Hematopoietic multipotent progenitor cell treated with erythropoietin and hydrocortisone succinate and interleukin-3 and kit ligand, for 17 days (in vitro differentiated cells): ENCODE data around the gene PPARG.
"Not testable (repeated sequence)": the region's sequence is repeated elsewhere in the genome, so short reads cannot be mapped to it uniquely, and the experiment has no call there.

Source experiments
- DNase-seq: peaks from one replicate; pipeline ENCODE4 v3.0.0-alpha.2; 2015; ENCODE audit warnings: low spot score

Gene PPARG

DNA sequence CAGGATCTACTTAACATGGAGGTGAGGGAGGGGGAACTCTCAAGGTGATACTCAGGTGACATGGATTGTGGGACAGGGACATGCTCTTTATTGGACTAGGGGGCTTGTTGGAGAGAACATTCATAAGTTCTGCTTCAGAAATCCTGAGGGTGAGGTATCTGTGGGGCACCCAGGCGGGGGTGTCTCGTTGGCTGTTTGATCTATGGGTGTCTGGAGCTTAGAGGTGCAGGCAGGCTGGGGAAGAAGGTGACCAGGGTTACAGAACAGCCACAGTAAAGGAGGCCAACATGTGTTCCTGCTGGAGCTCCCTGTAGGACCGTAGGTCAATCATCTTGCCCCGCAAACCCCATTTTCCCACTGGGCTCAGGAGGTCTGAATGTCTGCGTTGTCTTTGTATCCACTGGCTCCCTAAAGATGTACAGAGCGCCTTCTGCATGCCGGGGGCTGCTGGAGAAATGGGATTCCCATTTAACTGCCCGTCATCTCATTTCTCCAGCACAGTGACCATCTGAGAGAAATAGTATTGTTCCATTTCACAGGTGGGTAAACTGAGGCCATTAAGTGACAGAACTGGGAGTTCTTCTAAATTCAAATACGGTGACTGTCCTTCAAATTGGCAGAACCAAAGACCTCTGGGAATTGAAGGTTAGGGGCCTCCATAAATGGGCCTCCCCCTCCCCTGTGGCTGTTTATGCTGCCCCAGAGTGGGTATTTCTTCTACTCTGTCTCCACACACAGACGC, 155.1 kb downstream of the PPARG start:
- DNase-seq: no peak

DNA sequence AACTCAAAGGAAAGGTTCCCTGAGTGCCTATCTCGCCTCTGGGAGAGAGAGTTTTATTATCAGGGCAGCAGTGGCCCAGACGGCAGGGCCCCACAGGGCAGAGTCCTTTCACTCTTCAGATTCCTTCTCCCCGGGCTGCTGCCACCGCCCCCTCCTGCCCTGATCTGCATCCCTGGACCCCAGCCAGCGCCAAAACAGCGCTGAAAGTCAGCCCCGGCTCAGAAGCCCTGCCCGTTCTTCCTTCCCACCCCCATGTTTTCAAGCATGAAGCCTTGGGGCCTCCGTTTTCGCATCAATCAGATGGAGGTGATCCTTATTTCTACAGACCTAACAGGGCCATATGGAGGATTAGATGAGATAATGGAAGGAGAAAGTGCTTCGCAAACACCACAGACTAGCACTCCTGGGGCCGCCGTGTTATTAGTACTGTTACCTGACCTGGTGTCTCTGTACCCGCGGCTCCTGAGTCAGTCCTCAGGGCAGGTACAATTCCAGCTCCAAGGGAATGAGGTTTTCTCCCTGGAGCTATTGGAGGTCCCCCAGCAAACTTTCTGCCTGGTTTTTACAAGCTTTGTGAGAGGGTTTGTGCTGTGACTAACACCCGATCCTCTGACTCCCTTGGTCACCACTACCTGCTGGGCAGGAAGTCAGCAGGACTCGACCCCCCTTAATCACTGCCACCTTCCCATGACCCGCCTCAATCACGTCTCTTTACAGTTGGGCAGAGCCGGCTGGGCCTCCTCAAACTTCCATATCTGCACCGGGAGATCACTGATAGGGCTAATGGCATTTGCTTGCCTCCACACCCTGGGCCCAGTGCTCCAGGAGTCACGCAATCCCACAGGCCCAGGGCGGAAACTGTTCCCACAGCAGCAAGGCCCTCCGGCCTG, 156.0 kb downstream of the PPARG start:
- no peak for DNase-seq

DNA sequence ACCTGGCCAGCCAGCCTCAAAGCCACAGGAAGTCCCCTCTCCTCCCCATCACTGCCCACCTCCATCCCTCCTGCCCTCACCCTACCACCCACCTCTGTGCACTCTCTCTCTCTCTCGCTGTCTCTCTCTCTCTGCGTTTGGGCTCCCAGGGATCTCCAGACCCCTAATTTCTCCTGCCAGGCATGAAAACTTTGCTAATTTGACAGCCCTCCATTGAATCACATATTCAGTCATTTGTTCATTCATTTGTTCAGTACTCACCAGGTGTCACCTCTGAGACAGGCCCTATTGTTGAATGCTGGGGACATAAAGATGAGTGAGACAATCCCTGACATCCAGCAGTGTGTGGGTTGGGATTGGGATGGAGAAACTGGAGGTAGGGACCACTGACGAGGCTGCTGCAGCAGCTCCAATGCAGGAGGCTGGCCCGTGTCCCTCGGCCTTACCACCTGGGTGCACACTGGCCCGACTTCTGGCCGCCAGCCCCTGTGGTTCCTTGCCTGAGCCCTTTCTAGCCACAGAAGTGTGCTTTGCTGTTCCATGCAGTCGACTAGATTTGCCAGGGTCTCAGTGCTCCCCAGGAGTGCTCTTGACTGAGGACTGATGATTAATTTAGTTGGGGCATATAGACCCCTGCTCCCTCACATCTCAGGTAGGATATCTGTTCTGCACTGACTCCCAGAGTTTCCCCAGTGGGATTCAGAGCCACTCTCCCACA, 156.8 kb downstream of the PPARG start:
- DNase-seq: no peak

DNA sequence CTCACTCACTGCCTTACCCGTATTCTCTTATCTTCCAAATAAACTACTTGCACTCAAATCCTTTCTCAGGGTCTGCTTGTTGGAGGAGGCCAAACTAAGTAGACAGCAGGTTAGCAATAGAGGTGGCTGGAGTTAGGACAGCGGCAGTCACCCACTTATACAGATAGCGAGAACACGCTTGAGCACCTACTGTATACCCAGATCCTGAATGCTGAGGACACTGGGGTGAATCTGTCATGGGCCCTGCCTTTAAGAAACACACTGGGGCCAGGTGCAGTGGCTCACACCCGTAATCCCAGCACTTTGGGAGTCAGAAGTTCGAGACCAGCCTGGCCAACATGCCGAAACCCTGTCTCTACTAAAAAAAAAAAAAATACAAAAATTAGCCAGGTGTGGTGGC, 157.4 kb downstream of the PPARG start:
- no peak for DNase-seq

DNA sequence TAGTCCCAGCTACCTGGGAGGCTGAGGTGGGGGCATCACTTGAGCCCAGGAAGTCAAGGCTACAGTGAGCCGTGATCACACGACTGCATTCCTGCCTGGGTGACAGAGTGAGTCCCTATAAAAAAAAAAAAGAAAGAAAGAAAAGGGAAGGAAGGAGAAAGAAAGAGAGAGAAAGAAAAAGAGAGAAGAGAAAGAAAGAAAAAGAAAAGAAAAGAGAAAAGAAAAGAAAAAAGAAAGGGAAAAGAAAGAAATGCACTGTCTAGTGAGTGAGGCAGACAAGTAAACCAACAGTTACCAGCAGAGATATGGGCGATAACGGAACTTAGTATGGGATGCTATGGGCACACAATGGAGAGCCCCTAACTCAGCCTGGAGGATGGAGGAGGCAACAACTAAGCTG, 158.2 kb downstream of the PPARG start:
- no peak for DNase-seq

DNA sequence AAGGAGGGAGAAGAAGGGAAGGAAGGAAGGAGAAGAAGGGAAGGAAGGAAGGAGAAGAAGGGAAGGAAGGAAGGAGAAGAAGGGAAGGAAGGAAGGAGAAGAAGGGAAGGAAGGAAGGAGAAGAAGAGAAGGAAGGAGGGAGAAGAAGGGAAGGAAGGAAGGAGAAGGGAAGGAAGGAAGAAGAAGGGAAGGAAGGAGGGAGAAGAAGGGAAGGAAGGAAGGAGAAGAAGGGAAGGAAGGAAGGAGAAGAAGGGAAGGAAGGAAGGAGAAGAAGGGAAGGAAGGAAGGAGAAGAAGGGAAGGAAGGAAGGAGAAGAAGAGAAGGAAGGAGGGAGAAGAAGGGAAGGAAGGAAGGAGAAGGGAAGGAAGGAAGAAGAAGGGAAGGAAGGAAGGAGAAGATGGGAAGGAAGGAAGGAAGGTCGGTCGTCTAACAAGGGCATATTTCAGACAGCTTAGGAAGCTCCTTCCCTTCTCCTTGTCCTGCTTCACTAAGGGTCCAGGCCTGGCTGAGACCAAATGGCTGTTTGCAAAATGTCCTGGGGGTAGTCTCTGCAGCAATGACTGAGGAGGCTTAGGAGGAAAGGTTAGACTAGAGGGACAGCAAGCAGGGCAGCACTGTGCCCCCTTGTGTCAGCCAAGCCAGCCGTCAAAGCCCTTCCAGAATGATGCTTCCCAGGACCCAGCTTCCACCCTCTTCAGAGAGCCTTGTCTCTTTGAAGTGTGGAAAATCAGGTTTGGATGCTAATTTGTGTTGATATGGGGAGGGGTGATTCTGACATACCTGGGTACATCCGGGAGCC, 159.7 kb downstream of the PPARG start:
- not testable (repeated sequence) for DNase-seq

DNA sequence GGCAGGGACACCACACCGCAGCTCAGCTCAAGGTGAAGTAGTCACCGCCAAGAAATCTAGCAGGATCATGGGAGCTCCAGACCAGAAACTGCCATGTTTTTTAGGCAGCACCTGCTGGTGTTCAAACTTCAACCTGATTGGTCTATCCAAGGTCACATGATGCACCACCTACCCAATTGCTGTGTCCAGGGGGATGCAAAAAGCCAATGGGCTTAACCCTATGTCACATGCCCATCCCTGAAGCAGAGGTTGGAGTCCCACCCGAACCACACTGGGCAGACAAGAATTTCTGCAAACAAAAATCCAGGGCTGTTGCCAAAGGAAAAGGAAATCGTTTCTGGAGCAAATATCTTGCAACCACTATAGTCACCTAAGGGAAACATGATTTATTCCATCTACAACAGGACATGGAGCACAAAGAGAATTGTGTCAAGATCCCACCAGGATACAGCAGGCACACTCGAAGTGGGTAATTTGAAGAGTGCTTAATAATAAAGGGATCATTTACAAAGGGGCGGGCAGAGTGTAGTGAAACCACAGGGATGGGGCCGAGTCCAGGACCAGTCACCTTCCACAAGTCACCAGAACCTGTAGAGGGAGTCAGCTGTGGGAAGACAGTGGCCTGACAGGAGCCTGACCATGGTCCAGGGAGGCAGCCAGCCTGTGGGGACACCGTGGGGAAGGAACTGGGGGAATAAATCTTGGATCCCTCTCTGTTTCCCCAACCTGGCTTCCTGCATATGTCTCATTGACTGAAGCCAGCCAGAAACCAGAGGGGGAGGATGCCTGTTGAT, 161.2 kb downstream of the PPARG start:
- DNase-seq: no peak

DNA sequence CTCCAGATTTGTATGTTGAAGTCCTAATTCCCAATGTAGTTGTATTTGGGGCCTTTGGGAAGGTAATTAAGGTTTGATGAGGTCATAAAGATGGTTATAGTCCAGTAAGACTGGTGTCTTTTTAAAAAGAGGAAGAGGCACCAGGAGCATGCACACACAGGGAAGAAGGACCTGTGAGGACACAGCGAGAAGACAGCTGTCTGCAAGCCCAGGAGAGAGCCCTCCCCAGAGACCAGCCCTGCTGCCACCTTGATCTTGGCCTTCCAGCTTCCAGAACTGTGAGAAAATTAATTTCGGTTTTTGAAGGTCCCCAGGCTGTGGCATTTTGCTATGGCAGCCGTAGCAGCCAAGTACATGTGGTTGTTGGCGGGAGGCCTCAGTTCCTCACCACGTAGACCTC, 162.6 kb downstream of the PPARG start:
- DNase-seq: no peak

DNA sequence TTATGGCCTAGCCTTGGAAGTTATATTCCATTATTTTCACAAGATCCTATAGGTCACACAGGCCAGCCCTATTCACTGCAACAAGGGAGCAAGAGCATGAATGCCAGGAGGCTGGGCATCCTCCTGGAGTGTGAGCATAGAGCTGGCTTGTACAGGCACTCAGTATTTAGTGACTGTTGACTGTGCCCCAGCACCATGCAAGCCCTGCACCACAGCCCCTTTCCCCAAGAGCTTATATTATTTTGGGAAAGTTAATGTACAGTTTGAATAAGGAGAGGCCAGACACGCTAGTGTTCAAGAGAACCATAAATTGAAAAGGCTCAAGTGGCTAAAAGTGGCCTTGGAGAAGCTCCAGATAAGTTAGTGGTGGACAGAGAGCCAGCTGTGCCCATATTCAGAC, 163.1 kb downstream of the PPARG start:
- DNase-seq: no peak

DNA sequence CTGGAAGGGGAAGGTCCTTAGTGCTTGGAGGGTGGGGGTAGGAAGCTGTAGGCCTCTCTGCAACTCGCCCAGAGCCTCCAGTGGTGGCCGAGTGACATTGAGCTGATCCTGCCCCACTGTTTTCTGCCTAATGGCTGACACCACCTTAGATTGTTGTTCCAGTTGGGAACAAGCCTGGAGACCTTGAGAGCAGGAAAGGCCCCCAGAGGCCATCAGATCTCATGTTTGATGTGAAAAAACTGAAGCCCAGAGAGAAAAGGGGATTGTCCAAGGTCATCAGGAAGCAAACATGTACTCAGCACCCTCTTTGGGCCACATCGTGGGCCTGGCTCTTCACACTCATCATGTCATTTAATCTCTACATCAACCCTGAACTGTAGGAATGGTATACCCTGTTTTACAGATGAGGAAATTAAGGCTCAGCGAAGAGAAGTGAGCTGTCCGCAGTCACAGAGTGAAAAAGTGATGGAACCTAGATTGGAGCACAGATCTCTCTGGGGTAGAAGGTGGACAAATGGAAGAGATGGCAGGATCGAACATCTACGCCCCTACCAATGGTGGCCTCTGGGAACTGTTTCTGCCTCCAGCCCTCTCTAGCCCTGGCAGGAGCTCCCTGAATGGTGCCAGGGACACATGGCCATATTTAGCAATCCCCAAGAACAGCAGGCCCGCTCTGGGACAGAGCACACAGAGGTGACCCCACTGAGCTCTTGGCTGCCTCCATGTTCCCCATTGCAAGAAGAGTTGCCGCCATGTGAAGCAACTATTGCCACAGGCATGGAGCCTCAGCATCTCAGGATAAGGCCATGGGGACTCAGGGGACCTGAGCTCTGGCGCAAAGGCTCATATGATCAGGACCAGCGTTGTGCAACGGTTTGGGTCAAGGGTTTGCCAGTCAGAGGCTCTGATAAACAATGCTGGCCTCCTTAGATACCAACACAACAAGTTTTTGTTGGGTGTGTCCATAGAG, 163.8 kb downstream of the PPARG start:
- DNase-seq: no peak

DNA sequence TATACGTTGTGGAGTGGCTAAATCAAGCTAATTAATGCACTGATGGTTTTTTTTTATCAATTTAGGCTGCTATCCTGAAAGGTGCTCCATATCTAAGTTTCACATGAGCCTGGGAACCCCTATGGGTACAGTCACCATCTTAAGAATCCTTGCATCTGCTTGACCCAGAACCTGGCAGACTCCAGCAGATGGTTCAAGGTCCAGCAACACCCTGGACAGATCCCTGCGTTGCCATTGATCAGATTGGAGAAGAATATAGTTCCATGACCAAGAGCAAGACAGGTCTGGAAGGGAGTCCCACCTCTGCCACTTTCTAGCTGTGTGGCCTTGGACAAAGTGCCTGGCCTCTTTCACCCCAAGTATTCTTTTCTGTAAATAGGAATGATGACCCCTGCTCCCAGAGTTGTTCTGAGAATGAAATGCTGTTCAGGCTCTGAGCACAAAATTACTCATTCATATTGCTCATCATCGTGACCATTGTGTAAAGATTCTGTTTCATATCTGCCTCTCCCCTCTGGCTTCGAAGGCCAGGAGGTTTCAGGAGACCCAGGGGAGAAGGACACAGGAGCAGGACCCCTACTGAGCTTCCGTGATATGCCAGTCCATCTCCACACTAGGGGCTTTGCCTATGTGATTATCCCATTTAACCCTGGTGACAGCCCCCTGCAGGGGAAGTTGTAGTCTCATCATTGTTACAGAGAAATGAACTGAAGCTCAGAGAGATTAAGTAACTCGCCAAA, 165.4 kb downstream of the PPARG start:
- DNase-seq: no peak

DNA sequence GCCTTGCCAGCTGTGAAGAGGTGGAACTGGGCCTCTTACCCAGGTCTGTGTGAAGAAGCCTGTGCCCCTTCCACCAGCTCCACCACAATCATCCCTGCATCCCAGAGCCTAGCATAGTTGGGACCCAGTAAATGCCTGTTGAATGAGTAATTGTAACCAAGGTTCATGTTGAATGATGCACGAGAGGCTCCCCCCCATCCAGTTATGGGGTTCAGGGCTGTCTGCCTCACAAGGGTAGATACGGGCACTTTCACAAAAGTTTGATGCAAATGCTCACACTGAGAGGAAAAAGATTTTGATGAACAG, 165.9 kb downstream of the PPARG start:
- DNase-seq: no peak

DNA sequence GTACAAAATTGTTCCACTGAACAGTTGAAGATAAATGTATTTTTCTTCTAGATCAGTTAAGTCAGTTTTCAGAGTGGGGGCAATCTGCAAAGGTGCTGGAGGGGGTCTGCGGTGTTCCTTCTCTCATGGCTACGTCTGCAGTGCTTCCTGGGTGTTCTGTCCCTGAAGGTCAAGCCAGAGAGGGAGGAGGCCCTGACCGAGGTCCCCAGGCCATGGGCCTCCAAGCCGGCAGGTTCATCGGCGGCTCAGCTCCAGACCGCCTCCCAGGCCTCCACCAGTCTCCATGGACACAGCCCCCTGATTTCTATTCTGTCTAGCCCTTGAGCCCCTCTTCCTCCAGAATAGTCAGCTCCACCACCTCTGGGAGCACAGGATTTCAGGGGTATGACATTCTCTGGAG, 166.9 kb downstream of the PPARG start:
- no peak for DNase-seq

DNA sequence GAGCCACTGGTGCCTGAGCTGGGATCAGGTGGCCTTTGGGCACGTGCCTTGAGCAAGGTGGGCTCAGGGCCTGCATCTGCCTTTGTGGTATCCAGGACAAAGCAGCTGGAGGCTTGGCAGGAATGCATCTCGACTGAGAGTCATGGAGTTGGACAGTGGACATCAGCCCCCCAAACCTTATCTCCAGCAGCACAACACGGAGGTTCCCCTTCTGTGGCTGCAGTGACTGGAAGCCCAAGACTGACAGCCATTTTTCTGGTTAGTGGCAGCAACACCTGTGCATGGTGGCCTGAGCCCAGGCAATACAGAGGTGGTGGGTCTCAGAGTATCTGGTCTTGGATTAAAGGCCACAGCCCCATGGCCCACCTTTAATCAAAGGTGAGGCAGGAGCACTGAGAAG, 167.6 kb downstream of the PPARG start:
- DNase-seq: no peak

DNA sequence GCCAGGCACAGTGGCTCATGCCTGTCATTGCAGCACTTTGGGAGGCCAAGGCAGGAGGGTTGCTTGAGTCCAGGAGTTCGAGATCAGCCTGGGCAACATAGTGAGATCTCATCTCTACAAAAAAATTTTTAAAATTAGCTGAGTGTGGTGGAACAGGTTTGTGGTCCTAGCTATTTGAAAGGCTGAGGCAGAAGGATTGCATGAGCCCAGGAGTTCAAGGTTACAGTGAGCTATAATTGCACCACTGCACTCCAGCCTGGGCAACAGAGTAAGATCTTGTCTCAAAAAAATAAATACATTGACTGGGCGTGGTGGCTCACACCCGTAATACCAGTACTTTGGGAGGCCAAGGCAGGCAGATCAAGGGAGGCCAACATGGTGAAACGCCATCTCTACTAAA, 168.5 kb downstream of the PPARG start:
- not testable (repeated sequence) for DNase-seq

DNA sequence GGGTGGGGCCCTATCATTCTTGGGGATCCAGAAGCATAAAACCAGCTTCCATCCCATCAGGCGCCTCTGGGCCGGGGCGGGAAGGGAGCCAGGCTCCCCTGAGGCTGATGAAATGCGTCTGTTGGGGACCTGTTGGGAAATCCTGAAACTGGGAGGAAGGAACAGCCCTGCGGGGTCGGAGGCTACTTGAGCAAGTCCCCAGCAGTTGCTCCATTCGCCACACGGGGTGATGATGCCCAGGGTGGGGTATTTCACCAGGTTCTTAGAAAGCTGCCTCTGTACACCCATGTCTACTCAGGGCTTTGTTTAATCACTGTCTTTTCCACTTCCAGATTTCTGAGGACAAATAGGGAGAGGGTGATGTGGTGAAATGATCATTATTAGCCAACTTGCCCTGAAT, 170.0 kb downstream of the PPARG start:
- DNase-seq: no peak

DNA sequence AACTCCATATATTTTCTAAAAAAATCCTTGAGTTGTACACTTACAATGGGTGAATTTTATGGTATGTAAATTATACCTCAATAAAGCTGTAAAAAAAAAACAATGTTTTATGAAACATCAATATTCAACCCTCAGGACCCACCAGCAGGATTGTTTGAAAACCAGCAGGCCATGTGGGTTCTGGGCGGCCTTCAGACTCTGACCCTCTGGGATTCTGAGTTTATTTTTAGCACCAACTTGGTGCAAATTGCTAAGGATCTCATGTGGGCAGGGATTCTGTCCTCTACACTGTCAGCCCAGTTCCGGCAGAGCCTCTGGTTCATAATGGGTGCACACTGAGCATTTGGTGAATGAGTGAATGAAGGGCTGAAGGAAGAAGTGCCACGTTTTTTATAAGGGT, 171.3 kb downstream of the PPARG start:
- no peak for DNase-seq

DNA sequence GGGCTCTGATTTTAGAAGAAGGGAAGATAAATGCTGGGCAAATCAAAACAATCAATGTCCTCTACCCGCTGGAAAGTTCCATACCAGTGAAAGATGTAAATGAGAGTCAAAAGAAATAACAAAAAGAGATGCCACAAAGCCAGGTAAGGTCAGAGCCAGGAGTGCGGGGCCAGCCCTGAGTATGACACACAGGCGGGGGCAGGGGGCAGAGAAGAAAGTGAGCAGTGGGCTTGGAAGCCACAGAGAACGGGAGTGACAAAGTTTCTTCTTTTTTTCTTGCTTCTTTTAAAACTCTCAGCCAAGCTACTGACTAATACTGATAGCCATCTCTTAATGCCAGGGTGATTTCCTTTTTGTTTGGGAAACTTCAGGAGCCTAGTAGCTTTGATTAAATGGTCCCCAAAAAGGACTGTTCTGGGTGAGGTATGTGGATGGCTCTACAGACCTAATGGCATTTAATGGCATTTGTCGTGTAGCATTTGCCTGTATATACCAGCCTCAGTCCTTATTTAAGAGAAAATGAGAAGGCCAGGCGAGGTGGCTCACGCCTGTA, 172.3 kb downstream of the PPARG start:
- no peak for DNase-seq
